Keratinocyte (primary cell): ENCODE results near the gene GAST. TPM values are rescaled to one million over a fixed set of nuclear protein-coding genes. Genes with fewer than 3 reads are reported as not detected.

Experiments used
- DNase-seq: peaks from one replicate; pipeline ENCODE4 v3.0.0-alpha.2; 2011; ENCODE audit warnings: low read depth, missing footprints, low spot score
- FAIRE-seq: peaks from 2 replicates; lab custom pipeline; 2011; peaks lifted over from hg19 to GRCh38; lab: Jason Lieb, UNC
- H2AFZ ChIP-seq: 2 replicates; pipeline ENCODE4 v1.6.0; 2012; ENCODE audit warnings: low read length, control low read depth, inconsistent platforms; ENCODE audit not compliant: control insufficient read depth
- H3K27ac ChIP-seq: 2 replicates; pipeline ENCODE4 v1.5.1; 2011; ENCODE audit warnings: low read length; ENCODE audit not compliant: control insufficient read depth, insufficient read depth
- H3K27me3 ChIP-seq: 3 replicates; pipeline ENCODE4 v1.6.0; 2011; ENCODE audit warnings: low read length; ENCODE audit not compliant: control insufficient read depth, insufficient read depth; ENCODE audit errors: extremely low read depth
- H3K36me3 ChIP-seq, 2 experiments: 2 replicates in 1 of 2; 3 replicates in 1 of 2; pipeline ENCODE4 v1.5.1; 2011; ENCODE audit warnings: low read length in 2 of 2, mild to moderate bottlenecking in 1 of 2; ENCODE audit not compliant: control insufficient read depth in 2 of 2, insufficient read depth in 2 of 2; ENCODE audit errors: extremely low read depth in 1 of 2
- H3K4me1 ChIP-seq: 3 replicates; pipeline ENCODE4 v1.5.1; 2011; ENCODE audit warnings: low read length; ENCODE audit not compliant: control insufficient read depth, insufficient read depth; ENCODE audit errors: extremely low read depth
- H3K4me2 ChIP-seq: 3 replicates; pipeline ENCODE4 v1.6.0; 2011; ENCODE audit warnings: low read depth, low read length; ENCODE audit not compliant: control insufficient read depth, insufficient read depth; ENCODE audit errors: extremely low read depth
- H3K4me3 ChIP-seq, 3 experiments: fragments of 200-600 bp in 1 of 3; sonication (generic) in 1 of 3; 2 replicates in 2 of 3; 3 replicates in 1 of 3; pipeline ENCODE4 v1.5.1; 2011 to 2016; ENCODE audit warnings: low read length in 3 of 3, mild to moderate bottlenecking in 3 of 3, control low read depth in 2 of 3, inconsistent platforms in 1 of 3, low read depth in 1 of 3, mixed read lengths in 1 of 3, mixed run types in 1 of 3, moderate library complexity in 1 of 3; ENCODE audit not compliant: control insufficient read depth in 2 of 3, insufficient read depth in 2 of 3; ENCODE audit errors: extremely low read depth in 1 of 3
- H3K79me2 ChIP-seq: 2 replicates; pipeline ENCODE4 v1.6.0; 2012; ENCODE audit warnings: low read length; ENCODE audit not compliant: control insufficient read depth, insufficient read depth
- H3K9ac ChIP-seq: 3 replicates; pipeline ENCODE4 v1.6.0; 2011; ENCODE audit warnings: low read length; ENCODE audit not compliant: control insufficient read depth, insufficient read depth; ENCODE audit errors: extremely low read depth
- H3K9me1 ChIP-seq: 3 replicates; pipeline ENCODE4 v1.6.0; 2011; ENCODE audit warnings: low read length; ENCODE audit not compliant: control insufficient read depth, insufficient read depth; ENCODE audit errors: extremely low read depth
- H3K9me3 ChIP-seq: 2 replicates; pipeline ENCODE4 v1.5.1; 2012; ENCODE audit warnings: low read depth, low read length; ENCODE audit not compliant: control insufficient read depth
- H4K20me1 ChIP-seq: 3 replicates; pipeline ENCODE4 v1.6.0; 2011; ENCODE audit warnings: low read length; ENCODE audit not compliant: control insufficient read depth, insufficient read depth; ENCODE audit errors: extremely low read depth
- CTCF ChIP-seq, 3 experiments: IDR thresholded peaks in 1 of 3; conservative IDR thresholded peaks in 1 of 3; optimal IDR thresholded peaks in 1 of 3; 2 replicates in 2 of 3; 3 replicates in 1 of 3; pipeline versions ENCODE3 to v1.5.1; 2011; ENCODE audit warnings: low read length in 3 of 3, mild to moderate bottlenecking in 3 of 3, moderate library complexity in 2 of 3, control low read depth in 1 of 3, inconsistent platforms in 1 of 3; ENCODE audit not compliant: insufficient read depth in 2 of 3; ENCODE audit errors: extremely low read depth in 1 of 3
- EZH2 ChIP-seq: IDR thresholded peaks from one replicate; pipeline ENCODE4 v1.6.1; 2012; ENCODE audit warnings: inconsistent platforms, mild to moderate bottlenecking, low read length, moderate library complexity
- dilution Hi-C: fragments of 300-500 bp; cut with MboI; formaldehyde crosslinking; loops from one replicate; pipeline ENCODE4 v1.7.0; 2020; ENCODE audit warnings: low sequenced_read_pairs; ENCODE audit not compliant: extremely low pct_ligation_motif_present
- polyA plus RNA-seq, 5 experiments: library from polyadenylated mRNA; depleted of rRNA in 3 of 5; stranded (reverse) in 3 of 5; stranded (forward) in 1 of 5; unstranded in 1 of 5; fragments of >200 nt; gene quantifications; 1 replicate in 1 of 5; 2 replicates in 3 of 5; 3 replicates in 1 of 5; pipeline versions ENCODE4 v1.2.1 to v1.2.3, GENCODE V29; 2011 to 2012; ENCODE audit warnings: missing spikeins in 2 of 5, low read depth in 1 of 5, low replicate concordance in 1 of 5

Gene GAST
- polyA plus RNA-seq, 1 donor (not counting 4 experiments of a cell fraction or from before 2014, with no cell fraction given): 0.87 TPM

DNA sequence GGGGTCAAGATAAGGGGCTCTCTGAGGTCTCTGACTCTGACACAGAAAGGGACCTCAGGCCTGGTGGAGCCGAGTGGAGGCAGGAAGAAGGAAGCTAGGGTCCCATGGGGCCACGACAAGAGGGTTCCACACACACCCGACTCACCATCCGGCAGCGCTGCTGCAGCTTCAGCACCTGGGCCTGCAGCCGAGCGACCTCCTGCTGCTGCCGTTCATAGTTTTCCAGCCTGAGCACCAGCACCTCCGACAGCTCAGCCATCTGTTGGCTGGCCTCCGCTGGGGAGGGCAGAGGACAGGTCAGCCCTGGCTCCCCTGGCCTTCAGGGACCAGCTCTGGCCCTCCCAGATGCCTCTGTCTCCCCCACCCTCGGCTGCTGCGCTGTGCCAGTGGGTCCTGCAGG, 15.9 kb downstream of the GAST start:
- TF ChIP-seq CTCF (optimal IDR thresholded peaks at IDR 0.05 in 1 of 3, IDR thresholded peaks at IDR 0.05 in 1 of 3, conservative IDR thresholded peaks at IDR 0.05 in 1 of 3; ENCODE audit: extremely low read depth in 1 of 3, insufficient read depth in 2 of 3, low read length in 3 of 3) (no peak), EZH2 (no peak)
- Histone ChIP-seq H3K4me3 (no peak overlapping the region), H3K27ac (no peak overlapping the region), H3K4me2 (no peak overlapping the region), H3K36me3 (peaks cover 0 to 3% of the 10 kb centered on the region in 2 experiments), H2AFZ (no peak overlapping the region), H3K9me1 (no peaks in the 10 kb centered on the region), H3K27me3 (peaks cover 21% of the 10 kb centered on the region), H4K20me1 (no peaks in the 10 kb centered on the region), H3K9ac (no peak overlapping the region), H3K9me3 (no peaks in the 10 kb centered on the region), H3K79me2 (no peaks in the 10 kb centered on the region), H3K4me1 (no peaks in the 10 kb centered on the region)
- no peak for FAIRE-seq
- dilution Hi-C loops: no loop called here
- DNase-seq: no peak

DNA sequence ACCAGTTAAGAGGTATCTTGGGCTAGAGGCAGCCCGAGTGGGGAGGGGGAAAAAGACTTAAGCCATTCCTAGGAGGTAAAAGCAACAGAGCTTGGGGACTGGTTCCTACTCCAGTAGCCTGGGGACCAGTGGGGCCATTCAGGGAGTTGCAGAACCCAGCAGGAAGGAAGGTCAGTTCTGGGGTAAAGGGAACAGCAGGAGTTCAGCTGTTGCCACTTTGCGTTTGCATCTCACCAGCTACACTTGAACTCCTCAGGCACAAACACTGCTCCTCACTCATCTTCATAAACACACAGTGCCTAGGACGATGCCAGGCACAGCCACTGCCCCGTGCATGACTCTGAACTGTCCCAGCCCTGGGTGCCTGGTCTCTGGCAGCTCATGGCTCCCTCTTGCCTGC, 18.3 kb downstream of the GAST start:
- no peaks in the 10 kb centered on the region for H3K9me1 ChIP-seq
- no peak overlapping the region for H3K9ac ChIP-seq
- H3K9me3 ChIP-seq: no peaks in the 10 kb centered on the region
- H3K36me3 ChIP-seq: peaks cover 0 to 3% of the 10 kb centered on the region in 2 experiments
- peaks cover 7% of the 10 kb centered on the region for H3K4me1 ChIP-seq
- dilution Hi-C loops: no loop called here
- no peak overlapping the region for H3K27ac ChIP-seq
- FAIRE-seq: no peak
- no peak for DNase-seq
- no peak for TF ChIP-seq EZH2
- no peak for TF ChIP-seq CTCF (optimal IDR thresholded peaks at IDR 0.05 in 1 of 3, IDR thresholded peaks at IDR 0.05 in 1 of 3, conservative IDR thresholded peaks at IDR 0.05 in 1 of 3; ENCODE audit: extremely low read depth in 1 of 3, insufficient read depth in 2 of 3, low read length in 3 of 3)
- H3K4me2 ChIP-seq: no peak overlapping the region
- no peaks in the 10 kb centered on the region for H4K20me1 ChIP-seq
- no peaks in the 10 kb centered on the region for H3K79me2 ChIP-seq
- peaks cover 42% of the 10 kb centered on the region for H3K27me3 ChIP-seq
- no peak overlapping the region for H2AFZ ChIP-seq
- H3K4me3 ChIP-seq: no peak overlapping the region
